Hepatocyte (in vitro differentiated cells): Measurements from ENCODE around the gene SPOUT1. TPM values are rescaled to one million over a fixed set of nuclear protein-coding genes. Genes with fewer than 3 reads are reported as not detected.
A peak's percentile ranks its signal among the peaks of the same experiment; 100 is the strongest.

Experiments
- DNase-seq: peaks from one replicate; pipeline ENCODE4 v3.0.0-alpha.2; 2016; ENCODE audit warnings: low spot score
- H2AFZ ChIP-seq: fragments of 200-600 bp; sonication (generic); 2 replicates; pipeline ENCODE4 v1.6.0; 2016; ENCODE audit warnings: antibody characterized with exemption, mild to moderate bottlenecking
- H3K27ac ChIP-seq: fragments of 200-600 bp; sonication (generic); 2 replicates; pipeline ENCODE4 v1.5.1; 2016; ENCODE audit warnings: mild to moderate bottlenecking
- H3K27me3 ChIP-seq: fragments of 200-600 bp; sonication (generic); 2 replicates; pipeline ENCODE4 v1.6.1; 2016
- H3K36me3 ChIP-seq: fragments of 200-600 bp; sonication (generic); replicated peaks from 2 replicates; pipeline ENCODE4 v1.5.1; 2016; ENCODE audit warnings: low read depth; ENCODE audit not compliant: insufficient read depth
- H3K4me1 ChIP-seq: fragments of 200-600 bp; sonication (generic); 2 replicates; pipeline ENCODE4 v1.5.1; 2016; ENCODE audit warnings: mild to moderate bottlenecking, moderate library complexity; ENCODE audit not compliant: insufficient read depth
- H3K4me2 ChIP-seq: fragments of 200-600 bp; sonication (generic); 2 replicates; pipeline ENCODE4 v1.6.0; 2016
- H3K4me3 ChIP-seq: fragments of 200-600 bp; sonication (generic); 2 replicates; pipeline ENCODE4 v1.5.1; 2016; ENCODE audit warnings: mild to moderate bottlenecking
- H3K79me2 ChIP-seq: fragments of 200-600 bp; sonication (generic); 2 replicates; pipeline ENCODE4 v1.6.0; 2017; ENCODE audit warnings: mild to moderate bottlenecking
- H3K9me2 ChIP-seq: fragments of 200-600 bp; sonication (generic); replicated peaks from 2 replicates; pipeline ENCODE4 v1.6.0; 2017; ENCODE audit warnings: mild to moderate bottlenecking; ENCODE audit not compliant: insufficient read depth
- H3K9me3 ChIP-seq: fragments of 200-600 bp; sonication (generic); 2 replicates; pipeline ENCODE4 v1.5.1; 2016; ENCODE audit warnings: low read depth, mild to moderate bottlenecking
- H4K20me1 ChIP-seq: fragments of 200-600 bp; sonication (generic); 2 replicates; pipeline ENCODE4 v1.6.0; 2016; ENCODE audit warnings: mild to moderate bottlenecking; ENCODE audit not compliant: insufficient read depth, poor library complexity, severe bottlenecking
- CTCF ChIP-seq: fragments of 200-600 bp; sonication (generic); IDR thresholded peaks from 2 replicates; pipeline ENCODE4 v1.5.1; 2016; ENCODE audit warnings: antibody characterized with exemption, mild to moderate bottlenecking; ENCODE audit not compliant: poor library complexity
- EZH2 ChIP-seq: fragments of 200-600 bp; sonication (generic); IDR thresholded peaks from 2 replicates; pipeline ENCODE4 v1.6.1; 2016; ENCODE audit warnings: antibody characterized with exemption, mild to moderate bottlenecking, borderline replicate concordance
- EZH2phosphoT487 ChIP-seq: fragments of 200-600 bp; sonication (generic); IDR thresholded peaks from one replicate; pipeline ENCODE4 v1.6.1; 2018; ENCODE audit warnings: antibody characterized with exemption, mild to moderate bottlenecking, low read depth, moderate library complexity; ENCODE audit not compliant: unreplicated experiment, severe bottlenecking
- WGBS: methylation state at CpG from one replicate; pipeline ENCODE4 v1.1.6; 2016; ENCODE audit warnings: low lambda C conversion rate; ENCODE audit errors: missing lambda C conversion rate; 5-methylcytosine and 5-hydroxymethylcytosine counted together
- polyA plus RNA-seq: library from polyadenylated mRNA; unstranded; fragments of >200 nt; fragmentation: Nextera tagmentation; extraction: Ambion mirVana; gene quantifications from 2 replicates; pipeline ENCODE4 v1.2.1, GENCODE V29; 2016
- total RNA-seq: library from RNA; depleted of rRNA; stranded (reverse); fragments of >200 nt; gene quantifications from 2 replicates; pipeline ENCODE4 v1.2.3, GENCODE V29; 2014

Gene SPOUT1
- total and polyA plus RNA-seq, 2 experiments from 2014 or later = 27.3 to 38.5 TPM

- Histone ChIP-seq H3K79me2 (peaks cover 12% of the 10 kb centered on the region), H3K9me3 (no peaks in the 10 kb centered on the region), H3K27me3 (no peaks in the 10 kb centered on the region), H3K9me2 (no peaks in the 10 kb centered on the region), H3K36me3 (no peaks in the 10 kb centered on the region), H3K4me3 (no peak overlapping the region), H4K20me1 (no peaks in the 10 kb centered on the region), H2AFZ (no peak overlapping the region), H3K4me2 (no peak overlapping the region), H3K27ac (no peak overlapping the region), H3K4me1 (peaks cover 10% of the 10 kb centered on the region)
- TF ChIP-seq CTCF = no peak
- TF ChIP-seq EZH2phosphoT487 = no peak
- TF ChIP-seq EZH2 = no peak
- WGBS = 87% methylated on average over 9 of the region's 12 CpGs
- peak; percentile 36 for DNase-seq
Observed at GRCh38 chr9:128823903-128824406, 5.6 kb downstream of the SPOUT1 start.

- Histone ChIP-seq H4K20me1 (no peaks in the 10 kb centered on the region), H3K27me3 (no peaks in the 10 kb centered on the region), H3K9me2 (no peaks in the 10 kb centered on the region), H3K36me3 (no peaks in the 10 kb centered on the region), H2AFZ (no peak overlapping the region), H3K4me2 (no peak overlapping the region), H3K9me3 (no peaks in the 10 kb centered on the region), H3K27ac (no peak overlapping the region), H3K79me2 (peaks cover 7% of the 10 kb centered on the region), H3K4me3 (no peak overlapping the region), H3K4me1 (peaks cover 7% of the 10 kb centered on the region)
- 89% methylated on average over 16 of the region's 19 CpGs for WGBS
- TF ChIP-seq EZH2phosphoT487 = no peak
- TF ChIP-seq CTCF = no peak
- no peak for TF ChIP-seq EZH2
- DNase-seq = no peak
Observed at GRCh38 chr9:128823362-128823902, 6.2 kb downstream of the SPOUT1 start.

DNA sequence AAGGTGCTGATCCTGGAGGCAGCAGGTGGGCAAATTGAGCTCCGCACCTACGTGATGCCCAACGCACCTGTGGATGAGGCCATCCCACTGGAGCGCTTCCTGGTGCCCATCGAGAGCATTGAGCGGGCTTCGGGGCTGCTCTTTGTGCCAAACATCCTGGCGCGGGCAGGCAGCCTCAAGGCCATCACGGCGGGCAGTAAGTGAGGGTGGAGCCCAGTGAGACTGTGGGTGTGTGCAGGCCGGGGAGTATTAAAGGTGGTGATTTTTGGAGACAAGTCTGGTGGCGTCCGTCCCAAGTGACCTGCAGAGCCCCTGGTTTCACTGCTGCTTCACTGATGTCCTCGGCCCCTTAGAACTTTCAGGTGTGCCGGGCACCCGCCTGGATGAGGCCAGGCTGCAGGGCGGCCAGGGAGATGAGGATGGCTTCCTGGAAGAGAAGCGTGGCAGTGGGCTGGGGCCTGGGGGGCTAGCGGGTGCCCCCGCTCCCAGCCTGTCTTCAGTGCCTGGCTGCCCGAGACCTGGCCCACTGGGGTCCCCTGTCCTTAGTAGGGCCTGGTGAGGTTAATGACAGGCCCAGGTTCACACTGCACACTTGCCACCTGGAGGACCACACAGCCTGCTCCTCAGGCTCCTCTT lies 7.1 kb downstream of the SPOUT1 start:
- no peaks in the 10 kb centered on the region for H4K20me1 ChIP-seq
- H3K9me2 ChIP-seq = no peaks in the 10 kb centered on the region
- H3K27me3 ChIP-seq = no peaks in the 10 kb centered on the region
- H3K36me3 ChIP-seq = no peaks in the 10 kb centered on the region
- peaks cover 7% of the 10 kb centered on the region for H3K4me1 ChIP-seq
- H3K27ac ChIP-seq = no peak overlapping the region
- TF ChIP-seq EZH2 (no peak), CTCF (no peak), EZH2phosphoT487 (no peak)
- H3K4me3 ChIP-seq = no peak overlapping the region
- H3K4me2 ChIP-seq = no peak overlapping the region
- WGBS = 96% methylated on average over 22 of the region's 22 CpGs
- H3K9me3 ChIP-seq = no peaks in the 10 kb centered on the region
- no peak for DNase-seq
- peaks cover 3% of the 10 kb centered on the region for H3K79me2 ChIP-seq
- no peak overlapping the region for H2AFZ ChIP-seq
